Gastroesophageal sphincter (tissue), 4 donors: ENCODE data around the gene SEPTIN10. TPM values are rescaled to one million over a fixed set of nuclear protein-coding genes. Genes with fewer than 3 reads are reported as not detected.

Experiments used
- ATAC-seq: fragments of 150-250 bp; one replicate; pipeline ENCODE4 v1.9.1; 2016; ENCODE audit warnings: mild to moderate bottlenecking, moderate library complexity
- H3K27ac ChIP-seq, 4 donors: fragments of 200-600 bp; sonication (generic) in 3 of 4; 1 replicate in 3 of 4; 2 replicates in 1 of 4; pipeline ENCODE4 v1.5.1; 2016 to 2019
- H3K27me3 ChIP-seq: fragments of 200-600 bp; sonication (generic); one replicate; pipeline ENCODE4 v1.5.1; 2019
- H3K36me3 ChIP-seq, 2 donors: fragments of 200-600 bp; sonication (generic); one replicate each; pipeline ENCODE4 v1.5.1; 2019; ENCODE audit warnings: control low read depth in 1 of 2
- H3K4me1 ChIP-seq, 3 donors: fragments of 200-600 bp; sonication (generic); 1 replicate in 2 of 3; 2 replicates in 1 of 3; pipeline ENCODE4 v1.5.1; 2016 to 2019; ENCODE audit warnings: control low read depth in 2 of 3
- H3K4me3 ChIP-seq, 2 donors: fragments of 200-600 bp; sonication (generic); one replicate each; pipeline ENCODE4 v1.5.1; 2019; ENCODE audit warnings: mild to moderate bottlenecking in 1 of 2, moderate library complexity in 1 of 2
- H3K9me3 ChIP-seq, 3 donors: fragments of 200-600 bp; sonication (generic); one replicate each; pipeline ENCODE4 v1.5.1; 2017 to 2019; ENCODE audit warnings: control low read depth in 2 of 3
- CTCF ChIP-seq, 4 experiments: fragments of 200-600 bp in 2 of 4; fragments of 450-650 bp in 2 of 4; sonication (generic) in 1 of 4; IDR thresholded peaks; one replicate each; pipeline ENCODE4 v1.5.1; 2017 to 2019; ENCODE audit warnings: antibody characterized with exemption in 4 of 4, mild to moderate bottlenecking in 2 of 4, moderate library complexity in 2 of 4
- EP300 ChIP-seq: sonication (generic); formaldehyde crosslinking; IDR thresholded peaks from one replicate; pipeline ENCODE4 v1.6.1; 2017; ENCODE audit warnings: antibody characterized with exemption, mild to moderate bottlenecking
- POLR2A ChIP-seq, 2 donors: fragments of 450-650 bp; IDR thresholded peaks; one replicate each; pipeline ENCODE4 v1.6.1; 2017; ENCODE audit warnings: antibody characterized with exemption in 2 of 2, mild to moderate bottlenecking in 2 of 2, moderate library complexity in 1 of 2
- POLR2AphosphoS5 ChIP-seq: sonication (generic); formaldehyde crosslinking; IDR thresholded peaks from one replicate; pipeline ENCODE4 v1.6.1; 2017; ENCODE audit warnings: antibody characterized with exemption
- WGBS, 2 donors: methylation state at CpG; one replicate each; pipeline ENCODE4 v1.1.5; 2018; ENCODE audit warnings: low coverage in 1 of 2; 5-methylcytosine and 5-hydroxymethylcytosine counted together
- total RNA-seq, 4 donors: library from RNA; depleted of rRNA; stranded (reverse); fragments of >200 nt; gene quantifications; one replicate each; pipeline ENCODE4 v1.1.0, GENCODE V29; 2016

SEPTIN10 gene
- total RNA-seq, 4 donors from 2014 or later: 109 to 157 (median 137) TPM

GRCh38 chr2:109517118-109517889, 96.5 kb downstream of the SEPTIN10 start:
- WGBS, 2 donors: 51 to 77% methylated on average over 5 of the region's 26 CpGs
- no peak for TF ChIP-seq POLR2A (IDR thresholded peaks at IDR 0.05)
- no peak for TF ChIP-seq POLR2AphosphoS5
- no peak for TF ChIP-seq EP300

GRCh38 chr2:109516445-109517117, 97.2 kb downstream of the SEPTIN10 start:
- Histone ChIP-seq H3K27me3 (no peaks in the 10 kb centered on the region), H3K27ac (no peak overlapping the region), H3K4me3 (no peak overlapping the region), H3K9me3 (no peaks in the 10 kb centered on the region), H3K36me3 (no peaks in the 10 kb centered on the region), H3K4me1 (peaks cover 0 to 20% (median 13%) of the 10 kb centered on the region in 3 donors)
- ATAC-seq: no peak
- WGBS, 2 donors: 45 to 85% methylated on average over 5 to 9 of the region's 20 CpGs
- TF ChIP-seq CTCF (IDR thresholded peaks at IDR 0.05) (peak in 2 of 4 experiments; percentile 34 to 58), EP300 (no peak), POLR2A (IDR thresholded peaks at IDR 0.05) (no peak), POLR2AphosphoS5 (no peak)

More at GRCh38 chr2:109517118-109517889, 96.5 kb downstream of the SEPTIN10 start:
- Histone ChIP-seq H3K27me3 (no peaks in the 10 kb centered on the region), H3K4me1 (peaks cover 0 to 20% (median 13%) of the 10 kb centered on the region in 3 donors), H3K9me3 (no peaks in the 10 kb centered on the region), H3K4me3 (no peak overlapping the region), H3K27ac (no peak overlapping the region), H3K36me3 (no peaks in the 10 kb centered on the region)
- ATAC-seq: no peak

GRCh38 chr2:109514857-109515256, 98.9 kb downstream of the SEPTIN10 start:
- H3K27me3 ChIP-seq: no peaks in the 10 kb centered on the region

GRCh38 chr2:109513749-109514588, 99.8 kb downstream of the SEPTIN10 start:
- ATAC-seq: peak; percentile 85
- Histone ChIP-seq H3K36me3 (no peaks in the 10 kb centered on the region), H3K27me3 (no peaks in the 10 kb centered on the region), H3K9me3 (no peaks in the 10 kb centered on the region), H3K27ac (peak overlapping the region; percentile 54 to 87 (median 84)), H3K4me3 (no peak overlapping the region), H3K4me1 (peaks cover 0 to 28% (median 13%) of the 10 kb centered on the region in 3 donors)
- TF ChIP-seq POLR2AphosphoS5 (peak; percentile 65), POLR2A (IDR thresholded peaks at IDR 0.05) (no peak), CTCF (IDR thresholded peaks at IDR 0.05) (no peak)
- WGBS, 2 donors: 15 to 43% methylated on average over 1 to 4 of the region's 20 CpGs

More at GRCh38 chr2:109514857-109515256, 98.9 kb downstream of the SEPTIN10 start:
- Histone ChIP-seq H3K36me3 (no peaks in the 10 kb centered on the region), H3K4me1 (peaks cover 0 to 27% (median 13%) of the 10 kb centered on the region in 3 donors), H3K27ac (peak overlapping the region; percentile 54 to 87 (median 84)), H3K4me3 (no peak overlapping the region), H3K9me3 (no peaks in the 10 kb centered on the region)
- ATAC-seq: no peak
- TF ChIP-seq POLR2AphosphoS5 (no peak), POLR2A (IDR thresholded peaks at IDR 0.05) (no peak), EP300 (no peak), CTCF (IDR thresholded peaks at IDR 0.05) (no peak)
- WGBS, 2 donors: no CpG with 5 or more reads among the region's 5 CpGs

GRCh38 chr2:109513230-109513629, 100.5 kb downstream of the SEPTIN10 start:
- no peak for ATAC-seq
- H3K9me3 ChIP-seq: no peaks in the 10 kb centered on the region
- H3K4me1 ChIP-seq: peaks cover 0 to 28% (median 13%) of the 10 kb centered on the region in 3 donors
- TF ChIP-seq EP300: no peak
- TF ChIP-seq POLR2A (IDR thresholded peaks at IDR 0.05): no peak
- no peak for TF ChIP-seq POLR2AphosphoS5
- TF ChIP-seq CTCF (IDR thresholded peaks at IDR 0.05): no peak
- no peaks in the 10 kb centered on the region for H3K27me3 ChIP-seq
- no peak overlapping the region for H3K4me3 ChIP-seq
- peak overlapping the region in 2 of 4 donors; percentile 85 to 87 for H3K27ac ChIP-seq
- H3K36me3 ChIP-seq: no peaks in the 10 kb centered on the region
- WGBS, 2 donors: 85 to 86% methylated on average over 2 to 3 of the region's 5 CpGs
